Panc1 (cell line): ENCODE data around the gene IL13.

Source experiments
- CTCF ChIP-seq: fragments of 450-650 bp; IDR thresholded peaks from 2 replicates; pipeline ENCODE4 v1.5.1; 2017; ENCODE audit warnings: mild to moderate bottlenecking
- POLR2AphosphoS5 ChIP-seq: IDR thresholded peaks from 2 replicates; pipeline ENCODE4 v1.6.1; 2012; ENCODE audit warnings: mild to moderate bottlenecking, low read depth, low read length, moderate library complexity
- REST ChIP-seq, 2 experiments: IDR thresholded peaks; 2 replicates each; pipeline ENCODE4 v1.6.1; 2011 to 2012; ENCODE audit warnings: low read depth in 2 of 2, control low read depth in 1 of 2, low read length in 1 of 2, mild to moderate bottlenecking in 1 of 2, moderate library complexity in 1 of 2; ENCODE audit not compliant: insufficient read depth in 1 of 2
- SIN3A ChIP-seq: IDR thresholded peaks from 2 replicates; pipeline ENCODE4 v1.6.1; 2012; ENCODE audit warnings: low read depth, mild to moderate bottlenecking, low read length, moderate library complexity, borderline replicate concordance; ENCODE audit not compliant: insufficient read depth
- TCF7L2 ChIP-seq: IDR thresholded peaks from 2 replicates; pipeline ENCODE4 v1.6.1; 2011; ENCODE audit warnings: mild to moderate bottlenecking, low read depth, low read length, inconsistent platforms

GRCh38 chr5:132639706-132640130 lies 18.3 kb upstream of the IL13 start:
- TF ChIP-seq SIN3A, result no peak
- no peak for TF ChIP-seq CTCF
- no peak for TF ChIP-seq POLR2AphosphoS5
- TF ChIP-seq REST (IDR thresholded peaks at IDR 0.05; ENCODE audit: insufficient read depth in 1 of 2, low read depth in 2 of 2, low read length in 1 of 2), result no peak
- TF ChIP-seq TCF7L2, result no peak
